ENCODE data around the gene CD151. TPM values are rescaled to one million over a fixed set of nuclear protein-coding genes. Genes with fewer than 3 reads are reported as not detected.

The CD151 gene
- total and polyA plus RNA-seq, 4 donors, result 31.6 to 264 (median 124) TPM

DNA sequence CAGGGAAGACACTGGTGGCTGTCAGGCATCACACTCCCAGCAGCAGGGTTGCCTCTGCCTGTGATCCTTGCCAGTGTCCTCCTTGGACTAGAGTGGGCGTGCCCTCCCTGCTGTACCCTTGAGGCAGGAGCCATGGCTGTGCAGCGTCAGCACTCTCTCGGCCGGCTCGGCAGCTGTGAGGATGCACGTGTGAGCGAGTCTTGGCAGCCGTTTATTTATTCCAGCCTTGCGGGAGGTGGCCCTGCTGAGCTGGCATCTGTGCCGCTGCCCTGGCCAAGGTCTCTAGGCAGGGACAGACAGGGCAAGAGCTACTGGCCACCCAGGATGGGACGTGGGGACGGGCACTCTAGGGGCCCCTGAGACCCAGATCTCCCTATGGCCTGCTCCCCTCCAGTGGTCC, 43.8 kb downstream of the CD151 start:
- Histone ChIP-seq H3K36me3 (ENCODE audit: control insufficient read depth in 4 of 4, insufficient read depth in 3 of 4, low read depth in 1 of 4, low read length in 3 of 4) (peaks cover 0 to 16% (median 8%) of the 10 kb centered on the region in 4 donors), H3K4me1 (ENCODE audit: control insufficient read depth in 4 of 4, insufficient read depth in 4 of 4, low read length in 3 of 4) (peaks cover 3 to 10% (median 6%) of the 10 kb centered on the region in 4 donors), H3K9ac (ENCODE audit: low read depth in 1 of 2, low read length in 2 of 2) (no peak overlapping the region), H3K27ac (ENCODE audit: low read depth in 1 of 2, low read length in 2 of 2) (no peak overlapping the region), H3K4me3 (ENCODE audit: low read depth in 1 of 3, low read length in 3 of 3) (no peak overlapping the region), H3K9me3 (ENCODE audit: control insufficient read depth in 4 of 4, low read length in 3 of 4) (no peaks in the 10 kb centered on the region), H3K27me3 (ENCODE audit: control insufficient read depth in 4 of 4, insufficient read depth in 4 of 4, low read length in 3 of 4) (no peaks in the 10 kb centered on the region)
- 38% methylated on average over 12 of the region's 12 CpGs for WGBS
- no peak for DNase-seq (ENCODE audit: low spot score)
- peak; percentile 54 to 63 for TF ChIP-seq RXRA (IDR thresholded peaks at IDR 0.05)
- peak in 1 of 2 donors; percentile 42 for TF ChIP-seq RAD21 (IDR thresholded peaks at IDR 0.05)
- TF ChIP-seq EGR1 (IDR thresholded peaks at IDR 0.05; ENCODE audit: low read depth in 2 of 2), result no peak
- TF ChIP-seq HNF4G (IDR thresholded peaks at IDR 0.05), result no peak
- no peak for TF ChIP-seq TAF1 (conservative IDR thresholded peaks at IDR 0.05)
- peak in 1 of 2 donors; percentile 59 for TF ChIP-seq HNF4A (conservative IDR thresholded peaks at IDR 0.05)

DNA sequence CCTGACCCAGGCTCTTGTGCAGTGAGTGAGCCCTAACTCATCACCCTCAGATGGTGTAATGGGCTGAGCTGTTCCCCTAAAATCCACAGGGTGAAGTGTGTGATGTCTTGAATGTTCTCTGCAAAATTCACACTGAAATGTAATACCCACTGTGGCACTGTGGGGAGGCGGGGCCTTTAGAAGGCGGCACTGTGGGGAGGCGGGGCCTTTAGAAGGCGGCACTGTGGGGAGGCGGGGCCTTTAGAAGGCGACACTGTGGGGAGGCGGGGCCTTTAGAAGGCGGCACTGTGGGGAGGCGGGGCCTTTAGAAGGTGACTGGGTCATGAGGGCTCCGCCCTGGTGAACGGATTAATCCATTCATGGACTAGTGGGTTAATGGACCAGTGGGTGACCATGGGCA, 44.8 kb downstream of the CD151 start:
- H3K36me3 ChIP-seq (ENCODE audit: control insufficient read depth in 4 of 4, insufficient read depth in 3 of 4, low read depth in 1 of 4, low read length in 3 of 4), result peaks cover 4 to 16% (median 9%) of the 10 kb centered on the region in 4 donors
- H3K4me3 ChIP-seq (ENCODE audit: low read depth in 1 of 3, low read length in 3 of 3), result no peak overlapping the region
- no peak overlapping the region for H3K27ac ChIP-seq (ENCODE audit: low read depth in 1 of 2, low read length in 2 of 2)
- no peaks in the 10 kb centered on the region for H3K9me3 ChIP-seq (ENCODE audit: control insufficient read depth in 4 of 4, low read length in 3 of 4)
- peak; percentile 68 for DNase-seq (ENCODE audit: low spot score)
- H3K9ac ChIP-seq (ENCODE audit: low read depth in 1 of 2, low read length in 2 of 2), result no peak overlapping the region
- TF ChIP-seq, protein P1, sequence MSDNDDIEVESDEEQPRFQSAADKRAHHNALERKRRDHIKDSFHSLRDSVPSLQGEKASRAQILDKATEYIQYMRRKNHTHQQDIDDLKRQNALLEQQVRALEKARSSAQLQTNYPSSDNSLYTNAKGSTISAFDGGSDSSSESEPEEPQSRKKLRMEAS (IDR thresholded peaks at IDR 0.05), result no peak
- TF ChIP-seq RXRA (IDR thresholded peaks at IDR 0.05), result no peak
- no peak for TF ChIP-seq HNF4G (IDR thresholded peaks at IDR 0.05)
- TF ChIP-seq, protein P2, sequence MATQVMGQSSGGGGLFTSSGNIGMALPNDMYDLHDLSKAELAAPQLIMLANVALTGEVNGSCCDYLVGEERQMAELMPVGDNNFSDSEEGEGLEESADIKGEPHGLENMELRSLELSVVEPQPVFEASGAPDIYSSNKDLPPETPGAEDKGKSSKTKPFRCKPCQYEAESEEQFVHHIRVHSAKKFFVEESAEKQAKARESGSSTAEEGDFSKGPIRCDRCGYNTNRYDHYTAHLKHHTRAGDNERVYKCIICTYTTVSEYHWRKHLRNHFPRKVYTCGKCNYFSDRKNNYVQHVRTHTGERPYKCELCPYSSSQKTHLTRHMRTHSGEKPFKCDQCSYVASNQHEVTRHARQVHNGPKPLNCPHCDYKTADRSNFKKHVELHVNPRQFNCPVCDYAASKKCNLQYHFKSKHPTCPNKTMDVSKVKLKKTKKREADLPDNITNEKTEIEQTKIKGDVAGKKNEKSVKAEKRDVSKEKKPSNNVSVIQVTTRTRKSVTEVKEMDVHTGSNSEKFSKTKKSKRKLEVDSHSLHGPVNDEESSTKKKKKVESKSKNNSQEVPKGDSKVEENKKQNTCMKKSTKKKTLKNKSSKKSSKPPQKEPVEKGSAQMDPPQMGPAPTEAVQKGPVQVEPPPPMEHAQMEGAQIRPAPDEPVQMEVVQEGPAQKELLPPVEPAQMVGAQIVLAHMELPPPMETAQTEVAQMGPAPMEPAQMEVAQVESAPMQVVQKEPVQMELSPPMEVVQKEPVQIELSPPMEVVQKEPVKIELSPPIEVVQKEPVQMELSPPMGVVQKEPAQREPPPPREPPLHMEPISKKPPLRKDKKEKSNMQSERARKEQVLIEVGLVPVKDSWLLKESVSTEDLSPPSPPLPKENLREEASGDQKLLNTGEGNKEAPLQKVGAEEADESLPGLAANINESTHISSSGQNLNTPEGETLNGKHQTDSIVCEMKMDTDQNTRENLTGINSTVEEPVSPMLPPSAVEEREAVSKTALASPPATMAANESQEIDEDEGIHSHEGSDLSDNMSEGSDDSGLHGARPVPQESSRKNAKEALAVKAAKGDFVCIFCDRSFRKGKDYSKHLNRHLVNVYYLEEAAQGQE (IDR thresholded peaks at IDR 0.05), result no peak
- no peak for TF ChIP-seq FOXA2 (IDR thresholded peaks at IDR 0.05)
- TF ChIP-seq, protein P3, sequence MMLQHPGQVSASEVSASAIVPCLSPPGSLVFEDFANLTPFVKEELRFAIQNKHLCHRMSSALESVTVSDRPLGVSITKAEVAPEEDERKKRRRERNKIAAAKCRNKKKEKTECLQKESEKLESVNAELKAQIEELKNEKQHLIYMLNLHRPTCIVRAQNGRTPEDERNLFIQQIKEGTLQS (IDR thresholded peaks at IDR 0.05), result no peak
- TF ChIP-seq HNF4A (conservative IDR thresholded peaks at IDR 0.05), result no peak
- no peak for TF ChIP-seq GABPA (IDR thresholded peaks at IDR 0.05 in 1 of 2, conservative IDR thresholded peaks at IDR 0.05 in 1 of 2)
- TF ChIP-seq TAF1 (conservative IDR thresholded peaks at IDR 0.05), result no peak
- TF ChIP-seq, protein P4, sequence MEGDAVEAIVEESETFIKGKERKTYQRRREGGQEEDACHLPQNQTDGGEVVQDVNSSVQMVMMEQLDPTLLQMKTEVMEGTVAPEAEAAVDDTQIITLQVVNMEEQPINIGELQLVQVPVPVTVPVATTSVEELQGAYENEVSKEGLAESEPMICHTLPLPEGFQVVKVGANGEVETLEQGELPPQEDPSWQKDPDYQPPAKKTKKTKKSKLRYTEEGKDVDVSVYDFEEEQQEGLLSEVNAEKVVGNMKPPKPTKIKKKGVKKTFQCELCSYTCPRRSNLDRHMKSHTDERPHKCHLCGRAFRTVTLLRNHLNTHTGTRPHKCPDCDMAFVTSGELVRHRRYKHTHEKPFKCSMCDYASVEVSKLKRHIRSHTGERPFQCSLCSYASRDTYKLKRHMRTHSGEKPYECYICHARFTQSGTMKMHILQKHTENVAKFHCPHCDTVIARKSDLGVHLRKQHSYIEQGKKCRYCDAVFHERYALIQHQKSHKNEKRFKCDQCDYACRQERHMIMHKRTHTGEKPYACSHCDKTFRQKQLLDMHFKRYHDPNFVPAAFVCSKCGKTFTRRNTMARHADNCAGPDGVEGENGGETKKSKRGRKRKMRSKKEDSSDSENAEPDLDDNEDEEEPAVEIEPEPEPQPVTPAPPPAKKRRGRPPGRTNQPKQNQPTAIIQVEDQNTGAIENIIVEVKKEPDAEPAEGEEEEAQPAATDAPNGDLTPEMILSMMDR (IDR thresholded peaks at IDR 0.05; ENCODE audit: low read depth, low read length, missing input control), result no peak
- no peak for TF ChIP-seq FOXA1 (IDR thresholded peaks at IDR 0.05)
- no peaks in the 10 kb centered on the region for H3K27me3 ChIP-seq (ENCODE audit: control insufficient read depth in 4 of 4, insufficient read depth in 4 of 4, low read length in 3 of 4)
- H3K4me1 ChIP-seq (ENCODE audit: control insufficient read depth in 4 of 4, insufficient read depth in 4 of 4, low read length in 3 of 4), result peaks cover 3 to 10% (median 6%) of the 10 kb centered on the region in 4 donors
- WGBS, result 94% methylated on average over 11 of the region's 11 CpGs

Measured in liver (tissue), 9 donors.